H9 (cell line): Measurements from ENCODE around the gene CMSS1. TPM values are rescaled to one million over a fixed set of nuclear protein-coding genes. Genes with fewer than 3 reads are reported as not detected.

ENCODE experiments used
- DNase-seq: peaks from one replicate; pipeline ENCODE4 v3.0.0-alpha.2; 2017
- H2AFZ ChIP-seq: one replicate; pipeline ENCODE4 v1.6.1; 2013; ENCODE audit warnings: mild to moderate bottlenecking, low read length, control low read depth, moderate library complexity
- H2AK5ac ChIP-seq: 2 replicates; pipeline ENCODE4 v1.6.1; 2013; ENCODE audit warnings: low read length, control low read depth, mixed read lengths; ENCODE audit not compliant: insufficient read length
- H2BK120ac ChIP-seq: one replicate; pipeline ENCODE4 v1.6.1; 2013; ENCODE audit warnings: low read depth, mild to moderate bottlenecking, low read length, control low read depth, inconsistent platforms; ENCODE audit not compliant: poor library complexity, severe bottlenecking
- H2BK12ac ChIP-seq: 2 replicates; pipeline ENCODE4 v1.6.1; 2013; ENCODE audit warnings: low read length, control low read depth, mixed read lengths, low read depth; ENCODE audit not compliant: insufficient read length
- H2BK15ac ChIP-seq: 2 replicates; pipeline ENCODE4 v1.6.1; 2013; ENCODE audit warnings: low read depth, low read length, control low read depth
- H2BK20ac ChIP-seq: one replicate; pipeline ENCODE4 v1.6.1; 2013; ENCODE audit warnings: low read depth, mild to moderate bottlenecking, low read length, control low read depth, inconsistent platforms; ENCODE audit not compliant: poor library complexity, severe bottlenecking
- H2BK5ac ChIP-seq: 2 replicates; pipeline ENCODE4 v1.6.1; 2013; ENCODE audit warnings: low read length, control low read depth, mixed read lengths; ENCODE audit not compliant: insufficient read length
- H3K14ac ChIP-seq: 2 replicates; pipeline ENCODE4 v1.6.1; 2013; ENCODE audit warnings: low read length, control low read depth; ENCODE audit not compliant: insufficient read depth
- H3K18ac ChIP-seq: 2 replicates; pipeline ENCODE4 v1.6.1; 2013; ENCODE audit warnings: low read depth, mild to moderate bottlenecking, mixed read lengths, low read length, control low read depth; ENCODE audit not compliant: insufficient read length
- H3K23ac ChIP-seq: 2 replicates; pipeline ENCODE4 v1.6.1; 2013; ENCODE audit warnings: low read length, control low read depth, mixed read lengths, low read depth; ENCODE audit not compliant: insufficient read length
- H3K23me2 ChIP-seq: 2 replicates; pipeline ENCODE4 v1.6.1; 2013; ENCODE audit warnings: low read depth, mild to moderate bottlenecking, mixed read lengths, low read length, control low read depth; ENCODE audit not compliant: insufficient read length, poor library complexity, severe bottlenecking
- H3K27ac ChIP-seq: 2 replicates; pipeline ENCODE4 v1.5.1; 2013; ENCODE audit warnings: low read length, control low read depth, mixed read lengths, low read depth; ENCODE audit not compliant: insufficient read length
- H3K27me3 ChIP-seq: 2 replicates; pipeline ENCODE4 v1.6.1; 2013; ENCODE audit warnings: low read length, control low read depth, inconsistent platforms; ENCODE audit not compliant: insufficient read depth
- H3K4ac ChIP-seq: 2 replicates; pipeline ENCODE4 v1.6.1; 2013; ENCODE audit warnings: low read depth, mild to moderate bottlenecking, control low read depth, inconsistent platforms, low read length, moderate library complexity
- H3K4me1 ChIP-seq: 2 replicates; pipeline ENCODE4 v1.6.1; 2013; ENCODE audit warnings: low read length, control low read depth, inconsistent platforms; ENCODE audit not compliant: insufficient read depth
- H3K4me2 ChIP-seq: 2 replicates; pipeline ENCODE4 v1.6.1; 2013; ENCODE audit warnings: low read length, control low read depth, mixed read lengths; ENCODE audit not compliant: insufficient read length, insufficient read depth
- H3K56ac ChIP-seq: 2 replicates; pipeline ENCODE4 v1.6.1; 2013; ENCODE audit warnings: low read depth, mild to moderate bottlenecking, mixed read lengths, low read length, control low read depth; ENCODE audit not compliant: insufficient read length
- H3K79me1 ChIP-seq: 2 replicates; pipeline ENCODE4 v1.6.1; 2013; ENCODE audit warnings: low read depth, mild to moderate bottlenecking, moderate library complexity, low read length, control low read depth, inconsistent platforms; ENCODE audit not compliant: insufficient read depth, poor library complexity, severe bottlenecking
- H3K79me2 ChIP-seq: 2 replicates; pipeline ENCODE4 v1.6.1; 2013; ENCODE audit warnings: low read length, control low read depth, inconsistent platforms; ENCODE audit not compliant: insufficient read depth
- H3K9ac ChIP-seq: 2 replicates; pipeline ENCODE4 v1.6.1; 2013; ENCODE audit warnings: low read length, control low read depth, mixed read lengths; ENCODE audit not compliant: insufficient read length; ENCODE audit errors: extremely low read depth
- H3K9me3 ChIP-seq: one replicate; pipeline ENCODE4 v1.6.1; 2013; ENCODE audit warnings: low read depth, low read length, inconsistent platforms; ENCODE audit not compliant: control insufficient read depth
- H3T11ph ChIP-seq: one replicate; pipeline ENCODE4 v1.6.1; 2013; ENCODE audit warnings: mild to moderate bottlenecking, low read length, control low read depth, inconsistent platforms
- H4K20me1 ChIP-seq: one replicate; pipeline ENCODE4 v1.6.1; 2013; ENCODE audit not compliant: control insufficient read depth, insufficient read length, insufficient read depth
- H4K5ac ChIP-seq: 2 replicates; pipeline ENCODE4 v1.6.1; 2013; ENCODE audit warnings: low read depth, mild to moderate bottlenecking, mixed read lengths, low read length, control low read depth; ENCODE audit not compliant: insufficient read length
- H4K8ac ChIP-seq: replicated peaks from 2 replicates; pipeline ENCODE4 v1.6.1; 2013; ENCODE audit warnings: low read length, control low read depth, mixed read lengths, low read depth; ENCODE audit not compliant: insufficient read length
- H4K91ac ChIP-seq: 2 replicates; pipeline ENCODE4 v1.6.1; 2013; ENCODE audit warnings: low read depth, mild to moderate bottlenecking, moderate library complexity, mixed read lengths, low read length, control low read depth; ENCODE audit not compliant: insufficient read length
- H3K27ac Mint-ChIP-seq, 3 experiments: 2 replicates in 2 of 3; 3 replicates in 1 of 3; pipeline ENCODE4 v1.8.0; 2020 to 2021; ENCODE audit warnings: mixed read lengths in 3 of 3, mild to moderate bottlenecking in 1 of 3, moderate library complexity in 1 of 3
- H3K27me3 Mint-ChIP-seq: 2 replicates; pipeline ENCODE4 v1.8.0; 2021; ENCODE audit warnings: low read depth, mild to moderate bottlenecking, moderate library complexity, mixed read lengths
- H3K36me3 Mint-ChIP-seq, 3 experiments: 2 replicates in 2 of 3; 3 replicates in 1 of 3; pipeline ENCODE4 v1.8.0; 2020 to 2021; ENCODE audit warnings: low read depth in 3 of 3, mixed read lengths in 3 of 3; ENCODE audit not compliant: insufficient read depth in 1 of 3
- H3K4me1 Mint-ChIP-seq, 2 experiments: 2 replicates each; pipeline ENCODE4 v1.8.0; 2020; ENCODE audit warnings: mixed read lengths in 2 of 2
- H3K4me3 Mint-ChIP-seq, 2 experiments: 2 replicates in 1 of 2; 3 replicates in 1 of 2; pipeline ENCODE4 v1.8.0; 2020 to 2021; ENCODE audit warnings: mild to moderate bottlenecking in 2 of 2, mixed read lengths in 2 of 2, moderate library complexity in 1 of 2
- H3K9me3 Mint-ChIP-seq, 2 experiments: 2 replicates in 1 of 2; 3 replicates in 1 of 2; pipeline ENCODE4 v1.8.0; 2020; ENCODE audit warnings: mild to moderate bottlenecking in 2 of 2, mixed read lengths in 2 of 2, moderate library complexity in 1 of 2
- total RNA-seq: library from RNA; stranded (reverse); gene quantifications from 2 replicates; pipeline ENCODE4 v1.2.1, GENCODE V29; 2021
- TF ChIP-seq, protein P1 (sequence below): fragments of 200-600 bp; sonication (generic); conservative IDR thresholded peaks from 3 replicates; pipeline ENCODE4 v1.8.0; 2021; ENCODE audit warnings: antibody characterized with exemption, mild to moderate bottlenecking

CMSS1 gene
- total RNA-seq, 1 experiment from 2014 or later = 61.8 TPM

DNA sequence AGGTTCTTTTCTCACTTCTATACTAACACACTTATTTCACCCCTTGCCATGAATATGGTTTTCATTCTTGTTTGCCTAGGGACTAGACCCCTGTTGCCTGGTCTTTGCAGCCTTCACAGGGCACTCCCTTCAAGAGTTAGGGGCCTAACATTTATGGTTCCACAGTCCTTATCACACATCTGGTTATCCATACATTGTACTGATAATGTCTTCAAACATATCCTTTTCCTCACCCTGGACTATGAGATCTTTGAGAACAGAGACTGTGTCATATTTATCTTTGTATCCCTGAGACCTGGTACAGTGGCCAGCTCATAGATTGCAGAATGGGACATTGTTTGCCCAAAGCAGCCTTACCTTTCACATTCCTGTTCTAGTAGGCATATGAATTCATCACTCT is 106.2 kb downstream of the CMSS1 start:
- Mint-ChIP-seq H3K4me3 (no peak overlapping the region), H3K4me1 (peaks cover 52 to 66% of the 10 kb centered on the region in 2 experiments), H3K27me3 (no peaks in the 10 kb centered on the region), H3K27ac (peak overlapping the region in 1 of 3 experiments; percentile 19; a peak in 3 of 7 replicates), H3K9me3 (no peaks in the 10 kb centered on the region), H3K36me3 (peaks cover 0 to 2% (median 0%) of the 10 kb centered on the region in 3 experiments; a peak in 2 of 7 replicates)
- Histone ChIP-seq H3T11ph (no peak overlapping the region), H3K79me1 (no peaks in the 10 kb centered on the region), H3K56ac (no peak overlapping the region), H3K4me1 (peaks cover 20% of the 10 kb centered on the region), H4K5ac (no peak overlapping the region), H2BK120ac (no peak overlapping the region), H2BK15ac (no peak overlapping the region), H4K8ac (no peak overlapping the region), H3K23ac (no peak overlapping the region), H3K9ac (no peak overlapping the region), H2BK20ac (no peak overlapping the region), H2BK12ac (no peak overlapping the region), H3K14ac (no peak overlapping the region), H2AFZ (no peak overlapping the region), H3K9me3 (no peaks in the 10 kb centered on the region), H3K4me2 (no peak overlapping the region), H3K27me3 (no peaks in the 10 kb centered on the region), H2BK5ac (no peak overlapping the region), H3K27ac (no peak overlapping the region), H4K20me1 (no peaks in the 10 kb centered on the region), H3K23me2 (no peaks in the 10 kb centered on the region), H3K79me2 (no peaks in the 10 kb centered on the region), H3K18ac (no peak overlapping the region), H3K4ac (no peak overlapping the region), H4K91ac (no peak overlapping the region), H2AK5ac (no peak overlapping the region)
- no peak for DNase-seq
- TF ChIP-seq, protein P1, sequence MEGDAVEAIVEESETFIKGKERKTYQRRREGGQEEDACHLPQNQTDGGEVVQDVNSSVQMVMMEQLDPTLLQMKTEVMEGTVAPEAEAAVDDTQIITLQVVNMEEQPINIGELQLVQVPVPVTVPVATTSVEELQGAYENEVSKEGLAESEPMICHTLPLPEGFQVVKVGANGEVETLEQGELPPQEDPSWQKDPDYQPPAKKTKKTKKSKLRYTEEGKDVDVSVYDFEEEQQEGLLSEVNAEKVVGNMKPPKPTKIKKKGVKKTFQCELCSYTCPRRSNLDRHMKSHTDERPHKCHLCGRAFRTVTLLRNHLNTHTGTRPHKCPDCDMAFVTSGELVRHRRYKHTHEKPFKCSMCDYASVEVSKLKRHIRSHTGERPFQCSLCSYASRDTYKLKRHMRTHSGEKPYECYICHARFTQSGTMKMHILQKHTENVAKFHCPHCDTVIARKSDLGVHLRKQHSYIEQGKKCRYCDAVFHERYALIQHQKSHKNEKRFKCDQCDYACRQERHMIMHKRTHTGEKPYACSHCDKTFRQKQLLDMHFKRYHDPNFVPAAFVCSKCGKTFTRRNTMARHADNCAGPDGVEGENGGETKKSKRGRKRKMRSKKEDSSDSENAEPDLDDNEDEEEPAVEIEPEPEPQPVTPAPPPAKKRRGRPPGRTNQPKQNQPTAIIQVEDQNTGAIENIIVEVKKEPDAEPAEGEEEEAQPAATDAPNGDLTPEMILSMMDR = no peak
